HCT116 (cell line): ENCODE data around the gene PITPNM1.

Experiments used
- CEBPB ChIP-seq: IDR thresholded peaks from 2 replicates; pipeline ENCODE4 v1.6.1; 2012; ENCODE audit warnings: low read depth
- CTCF ChIP-seq, 3 experiments: fragments of 200-600 bp in 1 of 3; sonication (generic) in 1 of 3; IDR thresholded peaks in 2 of 3; conservative IDR thresholded peaks in 1 of 3; 2 replicates each; pipeline ENCODE4 v1.5.1; 2012 to 2017; ENCODE audit warnings: low read depth in 2 of 3, low read length in 2 of 3, antibody characterized with exemption in 1 of 3, borderline replicate concordance in 1 of 3, control low read depth in 1 of 3, mild to moderate bottlenecking in 1 of 3, mixed read lengths in 1 of 3, mixed run types in 1 of 3, moderate library complexity in 1 of 3; ENCODE audit not compliant: insufficient read depth in 1 of 3
- EZH2 ChIP-seq: fragments of 200-600 bp; sonication (generic); IDR thresholded peaks from 2 replicates; pipeline ENCODE4 v1.6.1; 2017; ENCODE audit warnings: antibody characterized with exemption, mixed run types
- MAX ChIP-seq: IDR thresholded peaks from 2 replicates; pipeline ENCODE4 v1.6.1; 2012
- POLR2A ChIP-seq: IDR thresholded peaks from 2 replicates; pipeline ENCODE4 v1.7.0; 2011; ENCODE audit warnings: borderline replicate concordance; ENCODE audit not compliant: insufficient read depth, insufficient read length; ENCODE audit errors: extremely low read depth
- POLR2AphosphoS5 ChIP-seq: IDR thresholded peaks from 2 replicates; pipeline ENCODE4 v1.6.1; 2011; ENCODE audit warnings: mild to moderate bottlenecking, low read depth, low read length, moderate library complexity
- RAD21 ChIP-seq: IDR thresholded peaks from 2 replicates; pipeline ENCODE4 v1.6.1; 2012; ENCODE audit warnings: low read depth, mild to moderate bottlenecking
- SIN3A ChIP-seq: IDR thresholded peaks from 2 replicates; pipeline ENCODE4 v1.6.1; 2012; ENCODE audit warnings: low read depth
- SP1 ChIP-seq: IDR thresholded peaks from 2 replicates; pipeline ENCODE4 v1.6.1; 2012; ENCODE audit warnings: low read depth
- SRF ChIP-seq: IDR thresholded peaks from 2 replicates; pipeline ENCODE4 v1.6.1; 2012; ENCODE audit warnings: low read depth
- YY1 ChIP-seq: IDR thresholded peaks from 2 replicates; pipeline ENCODE4 v1.6.1; 2011; ENCODE audit warnings: low read length, low read depth, moderate library complexity, mild to moderate bottlenecking; ENCODE audit not compliant: insufficient replicate concordance; ENCODE audit errors: extremely low read depth
- TF ChIP-seq, protein P1 (sequence below): IDR thresholded peaks from 2 replicates; pipeline ENCODE4 v1.6.1; 2011; ENCODE audit warnings: mild to moderate bottlenecking, low read length, moderate library complexity; ENCODE audit not compliant: insufficient replicate concordance; ENCODE audit errors: extremely low read depth
- TF ChIP-seq, protein P2 (sequence below): IDR thresholded peaks from 2 replicates; pipeline ENCODE4 v1.6.1; 2012; ENCODE audit warnings: low read depth

GRCh38 chr11:67551127-67551526 lies 46.0 kb upstream of the PITPNM1 start:
- no peak for TF ChIP-seq POLR2A
- TF ChIP-seq RAD21 = no peak
- TF ChIP-seq EZH2 = no peak
- TF ChIP-seq SP1 = no peak
- no peak for TF ChIP-seq POLR2AphosphoS5
- no peak for TF ChIP-seq CEBPB
- TF ChIP-seq, protein P1, sequence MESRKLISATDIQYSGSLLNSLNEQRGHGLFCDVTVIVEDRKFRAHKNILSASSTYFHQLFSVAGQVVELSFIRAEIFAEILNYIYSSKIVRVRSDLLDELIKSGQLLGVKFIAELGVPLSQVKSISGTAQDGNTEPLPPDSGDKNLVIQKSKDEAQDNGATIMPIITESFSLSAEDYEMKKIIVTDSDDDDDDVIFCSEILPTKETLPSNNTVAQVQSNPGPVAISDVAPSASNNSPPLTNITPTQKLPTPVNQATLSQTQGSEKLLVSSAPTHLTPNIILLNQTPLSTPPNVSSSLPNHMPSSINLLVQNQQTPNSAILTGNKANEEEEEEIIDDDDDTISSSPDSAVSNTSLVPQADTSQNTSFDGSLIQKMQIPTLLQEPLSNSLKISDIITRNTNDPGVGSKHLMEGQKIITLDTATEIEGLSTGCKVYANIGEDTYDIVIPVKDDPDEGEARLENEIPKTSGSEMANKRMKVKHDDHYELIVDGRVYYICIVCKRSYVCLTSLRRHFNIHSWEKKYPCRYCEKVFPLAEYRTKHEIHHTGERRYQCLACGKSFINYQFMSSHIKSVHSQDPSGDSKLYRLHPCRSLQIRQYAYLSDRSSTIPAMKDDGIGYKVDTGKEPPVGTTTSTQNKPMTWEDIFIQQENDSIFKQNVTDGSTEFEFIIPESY = no peak
- no peak for TF ChIP-seq CTCF (IDR thresholded peaks at IDR 0.05 in 2 of 3, conservative IDR thresholded peaks at IDR 0.05 in 1 of 3; ENCODE audit: borderline replicate concordance in 1 of 3, insufficient read depth in 1 of 3, low read depth in 2 of 3, low read length in 2 of 3)
- no peak for TF ChIP-seq YY1
- TF ChIP-seq, protein P2, sequence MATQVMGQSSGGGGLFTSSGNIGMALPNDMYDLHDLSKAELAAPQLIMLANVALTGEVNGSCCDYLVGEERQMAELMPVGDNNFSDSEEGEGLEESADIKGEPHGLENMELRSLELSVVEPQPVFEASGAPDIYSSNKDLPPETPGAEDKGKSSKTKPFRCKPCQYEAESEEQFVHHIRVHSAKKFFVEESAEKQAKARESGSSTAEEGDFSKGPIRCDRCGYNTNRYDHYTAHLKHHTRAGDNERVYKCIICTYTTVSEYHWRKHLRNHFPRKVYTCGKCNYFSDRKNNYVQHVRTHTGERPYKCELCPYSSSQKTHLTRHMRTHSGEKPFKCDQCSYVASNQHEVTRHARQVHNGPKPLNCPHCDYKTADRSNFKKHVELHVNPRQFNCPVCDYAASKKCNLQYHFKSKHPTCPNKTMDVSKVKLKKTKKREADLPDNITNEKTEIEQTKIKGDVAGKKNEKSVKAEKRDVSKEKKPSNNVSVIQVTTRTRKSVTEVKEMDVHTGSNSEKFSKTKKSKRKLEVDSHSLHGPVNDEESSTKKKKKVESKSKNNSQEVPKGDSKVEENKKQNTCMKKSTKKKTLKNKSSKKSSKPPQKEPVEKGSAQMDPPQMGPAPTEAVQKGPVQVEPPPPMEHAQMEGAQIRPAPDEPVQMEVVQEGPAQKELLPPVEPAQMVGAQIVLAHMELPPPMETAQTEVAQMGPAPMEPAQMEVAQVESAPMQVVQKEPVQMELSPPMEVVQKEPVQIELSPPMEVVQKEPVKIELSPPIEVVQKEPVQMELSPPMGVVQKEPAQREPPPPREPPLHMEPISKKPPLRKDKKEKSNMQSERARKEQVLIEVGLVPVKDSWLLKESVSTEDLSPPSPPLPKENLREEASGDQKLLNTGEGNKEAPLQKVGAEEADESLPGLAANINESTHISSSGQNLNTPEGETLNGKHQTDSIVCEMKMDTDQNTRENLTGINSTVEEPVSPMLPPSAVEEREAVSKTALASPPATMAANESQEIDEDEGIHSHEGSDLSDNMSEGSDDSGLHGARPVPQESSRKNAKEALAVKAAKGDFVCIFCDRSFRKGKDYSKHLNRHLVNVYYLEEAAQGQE = no peak
- no peak for TF ChIP-seq SRF
- TF ChIP-seq MAX = no peak
- no peak for TF ChIP-seq SIN3A
